HK-2 (cell line): ENCODE results near the gene UNC80.

Source experiments
- DNase-seq: peaks from one replicate; pipeline ENCODE4 v3.0.0-alpha.2; 2018; ENCODE audit not compliant: unreplicated experiment

Gene UNC80

GRCh38 chr2:209817844-209818271 is 46.2 kb downstream of the UNC80 start:
- DNase-seq, result no peak

GRCh38 chr2:209818939-209819338 is 47.3 kb downstream of the UNC80 start:
- DNase-seq, result no peak

- no peak for DNase-seq
These were observed 50.2 kb downstream of the UNC80 start for GRCh38 chr2:209821806-209822205.

- DNase-seq, result no peak
These were observed 51.9 kb downstream of the UNC80 start for GRCh38 chr2:209823484-209823883.

- DNase-seq, result no peak
These were observed 52.8 kb downstream of the UNC80 start for GRCh38 chr2:209824391-209824790.

- DNase-seq, result no peak
These were observed 59.3 kb downstream of the UNC80 start for GRCh38 chr2:209830722-209831465.

- no peak for DNase-seq
These were observed 63.1 kb downstream of the UNC80 start for GRCh38 chr2:209834767-209835166.

GRCh38 chr2:209840434-209840833 is 68.8 kb downstream of the UNC80 start:
- DNase-seq, result no peak

GRCh38 chr2:209845666-209846065 is 74.0 kb downstream of the UNC80 start:
- DNase-seq, result no peak

GRCh38 chr2:209864716-209865295 is 93.2 kb downstream of the UNC80 start:
- no peak for DNase-seq

- no peak for DNase-seq
These were observed 96.8 kb downstream of the UNC80 start for GRCh38 chr2:209868271-209868994.

GRCh38 chr2:209870067-209870466 is 98.4 kb downstream of the UNC80 start:
- no peak for DNase-seq

GRCh38 chr2:209872675-209873074 is 101.0 kb downstream of the UNC80 start:
- peak; percentile 32 for DNase-seq

- no peak for DNase-seq
These were observed 103.6 kb downstream of the UNC80 start for GRCh38 chr2:209875270-209875669.

GRCh38 chr2:209876211-209876610 is 104.6 kb downstream of the UNC80 start:
- DNase-seq, result no peak

- no peak for DNase-seq
These were observed 107.1 kb downstream of the UNC80 start for GRCh38 chr2:209878701-209879100.

GRCh38 chr2:209900638-209901037 is 129.0 kb downstream of the UNC80 start:
- no peak for DNase-seq

GRCh38 chr2:209901172-209901571 is 129.5 kb downstream of the UNC80 start:
- DNase-seq, result no peak

GRCh38 chr2:209905691-209906090 is 134.1 kb downstream of the UNC80 start:
- DNase-seq, result no peak

GRCh38 chr2:209907746-209908145 is 136.1 kb downstream of the UNC80 start:
- no peak for DNase-seq

GRCh38 chr2:209908511-209908910 is 136.9 kb downstream of the UNC80 start:
- DNase-seq, result no peak

GRCh38 chr2:209911486-209911885 is 139.9 kb downstream of the UNC80 start:
- no peak for DNase-seq

GRCh38 chr2:209913786-209914345 is 142.2 kb downstream of the UNC80 start:
- DNase-seq, result no peak
